Measurements from ENCODE around the gene GSTA3.
"Not testable (repeated sequence)": the region's sequence is repeated elsewhere in the genome, so short reads cannot be mapped to it uniquely, and the experiment has no call there.

Gene GSTA3

DNA sequence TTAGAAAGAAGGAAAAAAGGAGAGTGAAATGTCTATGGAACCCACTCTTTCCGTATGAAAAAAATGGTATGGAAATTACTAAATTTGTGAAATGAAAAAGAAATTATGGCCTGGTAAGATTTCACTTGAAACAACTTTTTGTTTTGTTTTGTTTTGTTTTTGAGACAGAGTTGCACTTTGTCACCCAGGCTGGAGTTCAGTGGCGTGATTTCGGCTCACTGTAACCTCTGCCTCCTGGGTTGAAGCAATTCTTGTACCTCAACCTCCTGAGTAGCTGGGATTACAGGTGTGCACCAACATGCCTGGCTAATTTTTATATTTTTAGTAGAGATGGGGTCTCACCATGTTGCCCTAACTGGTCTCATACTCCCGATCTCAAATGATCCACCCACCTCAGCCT, 51.1 kb downstream of the GSTA3 start:
- DNase-seq (ENCODE audit: low spot score) = no peak

DNA sequence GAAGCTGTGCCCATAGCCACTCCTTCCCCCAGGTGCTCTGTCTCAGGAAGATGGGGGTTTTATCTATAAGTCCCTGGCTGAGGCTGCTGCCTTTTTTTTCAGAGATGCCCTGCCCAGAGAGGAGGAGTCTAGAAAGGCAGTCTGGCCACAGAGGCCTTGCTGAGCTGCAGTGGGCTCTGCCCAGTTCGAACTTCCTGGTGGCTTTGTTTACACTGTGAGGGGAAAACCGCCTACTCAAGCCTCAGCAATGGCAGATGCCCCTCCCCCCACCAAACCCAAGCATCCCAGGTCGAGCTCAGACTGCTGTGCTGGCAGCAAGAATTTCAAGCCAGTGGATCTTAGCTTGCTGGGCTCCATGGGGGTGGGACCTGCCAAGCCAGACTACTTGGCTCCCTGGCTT, 53.4 kb downstream of the GSTA3 start:
- not testable (repeated sequence) for DNase-seq (ENCODE audit: low spot score)

GRCh38 chr6:52849137-52849536, 60.4 kb downstream of the GSTA3 start:
- DNase-seq (ENCODE audit: low spot score) = no peak
